Esophagus squamous epithelium (tissue), 5 donors: ENCODE results near the gene ZBTB43. TPM values are rescaled to one million over a fixed set of nuclear protein-coding genes. Genes with fewer than 3 reads are reported as not detected.
A peak's percentile ranks its signal among the peaks of the same experiment; 100 is the strongest.

Experiments
- DNase-seq: peaks from one replicate; lab custom pipeline; 2025; lab: John Stamatoyannopoulos, UW
- H3K27ac ChIP-seq, 4 donors: fragments of 200-600 bp; sonication (generic); one replicate each; pipeline ENCODE4 v1.5.1; 2016 to 2019; ENCODE audit warnings: mild to moderate bottlenecking in 1 of 4
- H3K27me3 ChIP-seq, 4 donors: fragments of 200-600 bp; sonication (generic); 1 replicate in 3 of 4; 2 replicates in 1 of 4; pipeline versions ENCODE4 v1.5.1 to v1.6.0; 2017 to 2021; ENCODE audit warnings: antibody characterized with exemption in 1 of 4
- H3K36me3 ChIP-seq, 3 donors: fragments of 200-600 bp; sonication (generic); one replicate each; pipeline ENCODE4 v1.5.1; 2016 to 2019
- H3K4me1 ChIP-seq, 3 donors: fragments of 200-600 bp; sonication (generic); one replicate each; pipeline ENCODE4 v1.5.1; 2017 to 2019
- H3K4me3 ChIP-seq, 4 donors: fragments of 200-600 bp; sonication (generic); 1 replicate in 3 of 4; 2 replicates in 1 of 4; pipeline ENCODE4 v1.5.1; 2016 to 2019; ENCODE audit warnings: mild to moderate bottlenecking in 2 of 4, moderate library complexity in 1 of 4
- H3K9me3 ChIP-seq, 3 donors: fragments of 200-600 bp; sonication (generic); one replicate each; pipeline ENCODE4 v1.5.1; 2016 to 2019
- CTCF ChIP-seq, 6 experiments: fragments of 450-650 bp in 4 of 6; fragments of 200-600 bp in 2 of 6; sonication (generic) in 2 of 6; IDR thresholded peaks; one replicate each; pipeline ENCODE4 v1.5.1; 2016 to 2019; ENCODE audit warnings: antibody characterized with exemption in 6 of 6, mild to moderate bottlenecking in 4 of 6, moderate library complexity in 4 of 6
- POLR2A ChIP-seq, 4 donors: fragments of 450-650 bp; IDR thresholded peaks; one replicate each; pipeline ENCODE4 v1.6.1; 2017; ENCODE audit warnings: antibody characterized with exemption in 4 of 4, mild to moderate bottlenecking in 4 of 4, moderate library complexity in 3 of 4
- WGBS, 2 donors: methylation state at CpG; one replicate each; pipeline ENCODE4 v1.1.5; 2018; 5-methylcytosine and 5-hydroxymethylcytosine counted together
- intact Hi-C: fragments of 100-400 bp; cut with DNase I; formaldehyde crosslinking; loops from one replicate; pipeline ENCODE4 v1.15.0; 2022
- total RNA-seq, 4 donors: library from RNA; depleted of rRNA; stranded (reverse); fragments of >200 nt; gene quantifications; one replicate each; pipeline ENCODE4 v1.1.0, GENCODE V29; 2016
- donor health status: DM: yes; HTN: yes; CAD: no.

ZBTB43 gene
- total RNA-seq, 4 donors from 2014 or later, result 9.9 to 14.3 (median 12.9) TPM

GRCh38 chr9:126758916-126759585 is 45.8 kb upstream of the ZBTB43 start:
- no peak for DNase-seq
- 94 to 100% methylated on average over 3 to 5 of the region's 7 CpGs for WGBS, 2 donors
- no peaks in the 10 kb centered on the region for H3K9me3 ChIP-seq
- no peaks in the 10 kb centered on the region for H3K4me1 ChIP-seq
- no peaks in the 10 kb centered on the region for H3K36me3 ChIP-seq
- peaks cover 0 to 28% (median 0%) of the 10 kb centered on the region in 4 donors for H3K27me3 ChIP-seq
- no peak overlapping the region for H3K4me3 ChIP-seq
- TF ChIP-seq CTCF (IDR thresholded peaks at IDR 0.05), result no peak
- H3K27ac ChIP-seq, result no peak overlapping the region
- intact Hi-C loops, result no loop called here

- no peaks in the 10 kb centered on the region for H3K4me1 ChIP-seq
- no peaks in the 10 kb centered on the region for H3K9me3 ChIP-seq
- no peaks in the 10 kb centered on the region for H3K36me3 ChIP-seq
- intact Hi-C loops, result no loop called here
- TF ChIP-seq CTCF (IDR thresholded peaks at IDR 0.05), result no peak
- TF ChIP-seq POLR2A (IDR thresholded peaks at IDR 0.05), result no peak
- no peak overlapping the region for H3K4me3 ChIP-seq
- peaks cover 0 to 28% (median 0%) of the 10 kb centered on the region in 4 donors for H3K27me3 ChIP-seq
- no peak overlapping the region for H3K27ac ChIP-seq
- 62 to 65% methylated on average over 8 of the region's 8 CpGs for WGBS, 2 donors
- no peak for DNase-seq
These were observed 43.6 kb upstream of the ZBTB43 start for GRCh38 chr9:126761274-126761673.

- WGBS, 2 donors, result 58 to 61% methylated on average over 6 to 7 of the region's 7 CpGs
- Histone ChIP-seq H3K4me1 (no peaks in the 10 kb centered on the region), H3K27ac (no peak overlapping the region), H3K9me3 (no peaks in the 10 kb centered on the region), H3K4me3 (no peak overlapping the region), H3K36me3 (no peaks in the 10 kb centered on the region), H3K27me3 (peaks cover 0 to 28% (median 0%) of the 10 kb centered on the region in 4 donors)
- no peak for TF ChIP-seq POLR2A (IDR thresholded peaks at IDR 0.05)
- no peak for TF ChIP-seq CTCF (IDR thresholded peaks at IDR 0.05)
- intact Hi-C loops, result no loop called here
- DNase-seq, result no peak
These were observed 41.6 kb upstream of the ZBTB43 start for GRCh38 chr9:126763130-126763764.

GRCh38 chr9:126773004-126773607 is 31.7 kb upstream of the ZBTB43 start:
- peaks cover 0 to 12% (median 6%) of the 10 kb centered on the region in 3 donors for H3K9me3 ChIP-seq
- H3K4me1 ChIP-seq, result no peaks in the 10 kb centered on the region
- TF ChIP-seq POLR2A (IDR thresholded peaks at IDR 0.05), result no peak
- peak in 4 of 6 experiments; percentile 30 to 43 (median 35) for TF ChIP-seq CTCF (IDR thresholded peaks at IDR 0.05)
- 54% methylated on average over 12 to 14 of the region's 14 CpGs for WGBS, 2 donors
- peaks cover 0 to 62% (median 0%) of the 10 kb centered on the region in 4 donors for H3K27me3 ChIP-seq
- DNase-seq, result no peak
- intact Hi-C loops, result no loop called here
- no peak overlapping the region for H3K4me3 ChIP-seq
- H3K36me3 ChIP-seq, result no peaks in the 10 kb centered on the region
- no peak overlapping the region for H3K27ac ChIP-seq

GRCh38 chr9:126775926-126776325 is 28.9 kb upstream of the ZBTB43 start:
- TF ChIP-seq CTCF (IDR thresholded peaks at IDR 0.05) (no peak), POLR2A (IDR thresholded peaks at IDR 0.05) (no peak)
- intact Hi-C loops, result no loop called here
- no peak for DNase-seq
- 80 to 88% methylated on average over 5 of the region's 5 CpGs for WGBS, 2 donors
- no peak overlapping the region for H3K4me3 ChIP-seq
- H3K4me1 ChIP-seq, result no peaks in the 10 kb centered on the region
- no peaks in the 10 kb centered on the region for H3K9me3 ChIP-seq
- H3K27ac ChIP-seq, result no peak overlapping the region
- no peaks in the 10 kb centered on the region for H3K36me3 ChIP-seq
- H3K27me3 ChIP-seq, result peaks cover 0 to 84% (median 0%) of the 10 kb centered on the region in 4 donors
